ENCODE measurements around the gene GCG.

Gene GCG

DNA sequence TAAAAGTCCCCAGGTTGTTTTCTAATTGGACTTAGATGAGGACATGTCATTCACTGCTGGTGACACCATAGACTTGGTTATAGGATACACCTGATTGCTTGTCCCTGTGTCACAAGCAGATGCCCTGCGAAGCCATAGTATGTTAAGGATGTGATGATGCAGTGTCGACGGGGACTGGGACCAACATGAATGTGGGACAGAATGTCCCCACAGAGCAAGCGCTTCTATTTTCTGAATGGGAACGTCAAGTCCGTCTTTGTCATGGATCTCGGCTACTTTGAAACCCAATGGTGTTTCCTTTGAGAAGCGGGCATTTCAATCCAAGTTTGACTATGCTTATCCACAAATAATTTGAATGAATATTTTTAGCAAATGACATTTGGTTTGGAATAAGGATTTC is 2.1 kb downstream of the GCG start:
- no peak for DNase-seq (ENCODE audit: low read depth in 2 of 2)

DNA sequence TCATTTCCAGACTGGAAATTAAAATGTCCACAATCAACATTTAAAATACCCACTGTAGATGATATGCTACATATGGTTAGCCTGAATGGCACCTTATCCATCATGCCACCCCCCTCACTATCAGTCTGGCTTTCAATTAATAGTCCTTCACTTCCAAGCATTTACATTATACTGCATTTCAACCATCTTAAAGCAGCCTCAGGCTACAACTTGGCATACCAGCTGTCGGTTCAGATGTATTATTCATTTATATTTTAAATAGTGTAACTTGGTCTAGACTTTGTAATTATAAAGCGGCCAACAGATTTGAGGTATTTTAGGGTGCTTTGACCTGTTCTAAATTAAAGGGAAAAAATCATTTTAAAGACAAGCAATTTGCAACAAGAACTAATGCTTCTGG is 2.6 kb downstream of the GCG start:
- DNase-seq (ENCODE audit: low read depth in 2 of 2) = no peak

DNA sequence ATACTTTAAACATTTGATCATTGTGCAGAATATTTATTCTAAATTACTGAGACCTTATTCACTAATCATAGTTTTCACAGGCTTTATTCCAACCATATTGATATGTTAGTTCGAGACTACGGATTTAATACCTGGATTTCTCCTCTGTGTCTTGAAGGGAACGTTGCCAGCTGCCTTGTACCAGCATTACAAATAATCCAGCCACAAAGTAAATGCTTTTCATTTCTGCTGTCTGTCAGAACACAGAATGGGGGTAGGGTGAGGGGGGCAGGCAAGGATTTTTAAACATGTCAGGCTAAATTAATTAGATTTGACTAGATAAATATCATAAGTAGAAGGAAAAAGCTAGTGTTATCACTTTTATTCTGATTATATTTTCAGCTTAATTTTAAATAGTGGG is 3.1 kb downstream of the GCG start:
- no peak for DNase-seq (ENCODE audit: low read depth in 2 of 2)

DNA sequence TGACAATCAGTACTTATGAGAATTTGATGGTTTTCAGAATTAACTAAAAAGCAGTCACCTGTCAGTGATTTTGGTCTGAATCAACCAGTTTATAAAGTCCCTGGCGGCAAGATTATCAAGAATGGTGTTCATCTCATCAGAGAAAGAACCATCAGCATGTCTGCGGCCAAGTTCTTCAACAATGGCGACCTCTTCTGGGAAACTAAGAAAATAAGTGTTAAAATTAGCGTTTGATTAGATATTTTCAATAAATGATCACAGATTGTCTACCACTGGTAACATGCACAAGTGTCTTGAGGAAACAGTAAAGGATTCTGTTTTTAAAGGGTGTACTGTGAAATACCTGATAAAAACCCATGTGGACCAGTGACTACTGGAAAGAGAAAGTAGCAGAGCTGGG is 8.1 kb downstream of the GCG start:
- no peak for DNase-seq (ENCODE audit: low read depth in 2 of 2)

DNA sequence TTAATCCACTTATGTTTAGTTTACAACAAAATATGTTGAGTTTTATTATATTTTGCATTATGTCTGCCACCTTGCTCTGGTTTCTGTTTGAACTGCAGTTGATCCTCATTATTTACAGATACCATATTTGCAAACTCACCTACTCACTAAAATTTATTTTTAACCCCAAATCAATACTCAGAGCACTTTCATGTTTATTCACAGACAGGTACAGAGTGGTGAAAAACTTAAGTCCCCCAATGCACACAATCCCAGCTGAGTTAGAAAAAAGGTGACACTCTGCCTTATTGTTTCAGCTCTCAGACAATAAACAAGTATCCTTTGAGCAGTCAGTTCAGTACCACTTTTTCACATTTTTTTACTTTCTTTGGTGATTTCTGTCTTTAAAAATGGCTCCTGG is 13.7 kb downstream of the GCG start:
- no peak for DNase-seq (ENCODE audit: low read depth in 2 of 2)

DNA sequence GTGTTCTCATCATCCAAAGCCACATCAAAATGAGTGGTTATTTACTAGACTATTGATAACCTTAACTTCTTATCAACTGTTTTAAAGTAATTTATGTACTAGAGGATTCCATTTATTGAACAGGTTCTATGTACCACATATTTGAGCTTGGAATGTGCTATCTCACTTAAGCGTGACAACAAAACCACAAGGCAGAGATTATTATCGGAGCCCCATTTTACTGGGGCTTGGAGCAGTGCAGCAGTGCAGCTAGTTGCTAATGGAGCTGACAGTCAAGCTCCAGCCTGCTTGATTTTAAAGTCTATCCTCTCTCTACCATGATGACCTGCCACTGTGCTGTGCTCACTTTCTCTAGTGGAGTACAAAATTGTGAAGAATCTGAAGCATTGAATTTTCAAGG is 24.6 kb downstream of the GCG start:
- DNase-seq (ENCODE audit: low read depth in 2 of 2) = no peak

DNA sequence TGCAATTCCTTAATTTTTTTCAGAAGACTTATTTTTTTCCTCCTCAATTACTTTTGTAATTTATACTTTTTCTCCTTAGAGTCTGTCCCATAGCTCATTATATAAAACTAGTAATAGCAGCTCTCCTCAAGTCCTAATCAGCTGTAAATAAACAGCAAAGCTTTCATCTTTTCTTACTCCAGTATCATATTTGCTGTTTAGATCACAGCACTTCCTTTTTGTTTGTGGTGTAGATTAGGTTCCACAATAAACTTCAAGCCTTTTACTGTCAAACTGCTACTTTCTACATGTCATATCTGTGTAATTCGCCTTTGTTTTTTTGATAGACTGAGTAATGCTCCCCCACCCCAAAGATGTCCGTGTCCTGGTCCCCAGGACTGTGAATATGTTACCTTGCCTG is 25.5 kb downstream of the GCG start:
- DNase-seq (ENCODE audit: low read depth in 2 of 2) = no peak

DNA sequence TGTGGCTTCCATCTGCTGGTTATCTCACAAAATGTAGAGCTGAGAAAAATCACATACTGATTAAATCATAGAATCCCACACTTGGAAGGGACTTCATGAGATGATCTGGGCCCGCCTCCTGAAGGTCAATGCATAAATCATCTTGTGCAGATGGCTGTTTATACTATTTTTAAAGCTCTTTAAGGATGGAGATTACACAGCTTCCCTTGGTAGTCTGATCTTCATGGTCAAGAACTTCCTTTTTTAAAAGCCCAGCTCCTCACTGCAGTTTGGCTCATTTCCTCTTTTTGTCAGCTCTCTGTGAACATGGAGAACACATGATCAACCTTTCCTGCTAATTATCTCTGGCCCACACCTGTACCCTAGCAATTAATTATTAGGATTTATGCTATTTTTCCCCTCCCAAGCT is 25.9 kb downstream of the GCG start:
- DNase-seq (ENCODE audit: low read depth in 2 of 2) = no peak

DNA sequence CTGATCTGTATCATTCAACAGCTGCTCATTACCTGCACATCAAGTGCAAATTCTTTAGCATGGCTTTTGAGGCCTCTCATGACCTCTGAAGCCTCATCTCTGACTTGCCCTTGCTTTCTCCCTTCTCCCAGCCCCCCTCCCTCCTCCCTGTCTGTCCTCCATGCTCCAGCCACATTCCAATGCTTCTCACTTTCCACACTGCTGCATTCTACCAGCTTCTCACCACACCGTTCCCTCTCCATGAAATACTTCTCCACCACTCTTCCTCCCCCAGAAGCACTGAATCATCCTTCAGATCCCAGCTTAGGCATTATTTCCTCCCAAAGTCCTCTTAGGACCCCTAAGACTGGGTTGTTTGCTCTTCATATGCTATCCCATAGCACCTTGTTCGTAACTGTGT is 26.9 kb downstream of the GCG start:
- no peak for DNase-seq (ENCODE audit: low read depth in 2 of 2)

DNA sequence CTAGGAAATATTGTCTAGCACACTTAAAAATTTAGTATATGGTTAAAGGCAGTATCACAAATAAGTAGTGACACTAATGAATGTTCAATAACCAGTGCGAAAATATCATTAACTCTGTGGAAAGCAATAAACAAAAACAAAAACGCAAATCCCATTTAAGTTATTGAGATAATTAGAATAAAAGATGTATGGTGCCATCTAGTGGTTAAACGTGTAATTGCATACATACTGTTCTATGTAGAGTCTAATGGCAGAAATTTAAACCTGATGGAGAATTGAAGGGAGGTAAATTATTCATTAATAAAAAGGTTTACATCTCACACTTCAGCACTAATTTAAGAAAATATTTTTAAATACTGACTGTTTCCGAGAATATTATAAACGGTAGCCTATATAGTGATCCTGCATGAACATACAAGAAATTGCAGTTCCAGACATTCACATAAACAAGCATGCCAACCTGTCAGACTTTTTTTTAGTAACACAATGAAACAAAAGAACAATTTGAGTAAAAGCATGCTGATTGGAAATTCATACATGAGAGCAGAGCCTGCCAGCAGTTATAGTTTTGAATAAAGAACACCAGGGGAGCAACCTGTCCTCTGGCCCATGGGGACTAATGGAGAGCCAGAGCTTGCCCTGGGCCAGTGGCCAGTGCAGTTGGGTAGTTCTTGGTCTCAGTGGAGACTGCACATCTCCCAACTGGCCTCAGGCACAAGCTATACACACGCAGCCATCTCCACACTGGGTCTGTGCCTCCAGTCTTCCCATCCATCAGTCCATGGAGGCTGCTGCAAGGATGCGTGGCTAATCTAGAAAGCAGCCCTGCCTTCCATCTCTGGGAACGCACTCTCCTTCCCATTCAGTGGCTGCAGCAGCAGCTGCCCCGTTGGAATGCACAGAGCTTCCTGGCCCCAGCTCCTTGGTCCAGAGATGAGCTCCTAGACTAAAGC is 28.0 kb downstream of the GCG start:
- DNase-seq (ENCODE audit: low read depth in 2 of 2) = peak in 1 of 2 donors; percentile 18

DNA sequence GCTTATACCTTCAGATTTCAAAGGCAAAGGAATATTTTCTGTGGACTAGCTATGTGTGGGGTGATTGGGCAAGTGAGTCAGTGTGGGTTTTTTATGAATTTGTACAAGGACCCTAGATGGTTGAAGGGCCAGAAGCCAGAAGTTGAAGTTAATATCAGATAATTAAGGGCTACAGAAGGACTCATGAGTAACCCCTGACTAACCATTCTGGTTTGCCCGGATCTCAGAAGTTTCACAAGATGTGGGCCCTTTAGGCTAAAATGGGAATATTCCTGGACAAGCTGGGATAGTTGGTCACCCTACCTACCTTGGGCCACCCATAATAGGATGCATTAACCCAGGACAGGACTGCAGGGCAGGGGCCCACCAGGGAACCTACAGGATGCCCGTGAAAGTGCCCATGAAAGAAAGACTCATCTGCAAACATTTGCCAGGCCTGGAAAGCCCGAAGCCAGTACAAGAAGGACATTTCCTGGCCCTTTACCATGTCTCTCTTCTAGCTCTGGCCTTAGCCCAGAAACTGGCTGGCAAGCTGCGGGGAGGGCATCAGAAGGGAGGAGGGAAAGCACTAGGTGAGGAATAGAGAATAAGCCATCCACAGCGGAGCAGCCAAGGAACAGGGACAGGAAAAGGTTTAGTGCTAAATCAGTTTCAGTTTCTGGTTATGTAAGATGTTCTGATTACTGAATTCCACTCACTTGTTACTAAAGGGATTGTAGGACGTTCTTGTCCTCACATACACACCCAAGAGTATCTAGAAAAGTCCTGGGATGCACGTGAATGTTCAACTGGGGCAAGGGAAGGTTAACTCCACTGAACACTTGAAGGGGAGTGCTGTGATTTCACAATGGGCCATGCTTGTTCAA is 33.6 kb downstream of the GCG start:
- DNase-seq (ENCODE audit: low read depth in 2 of 2) = no peak

DNA sequence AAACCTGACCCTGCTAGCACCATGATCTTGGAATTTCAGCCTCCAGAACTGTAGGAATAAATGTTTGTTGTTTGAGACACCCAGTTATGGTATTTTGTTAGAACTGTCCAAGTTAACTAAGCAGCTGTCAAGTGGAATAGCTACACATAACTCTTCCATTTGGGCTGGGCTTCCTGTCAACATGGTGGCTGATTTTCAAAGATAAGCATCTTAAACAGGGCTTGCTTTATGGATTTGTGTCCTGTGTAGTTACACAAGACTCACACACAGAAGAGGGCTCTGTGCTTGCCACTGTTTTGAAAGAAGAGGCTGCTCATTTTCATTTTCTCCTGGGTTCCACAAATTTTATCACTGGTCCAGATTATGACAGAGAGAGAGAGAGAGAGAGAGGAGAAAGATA is 35.7 kb downstream of the GCG start:
- no peak for DNase-seq (ENCODE audit: low read depth in 2 of 2)

DNA sequence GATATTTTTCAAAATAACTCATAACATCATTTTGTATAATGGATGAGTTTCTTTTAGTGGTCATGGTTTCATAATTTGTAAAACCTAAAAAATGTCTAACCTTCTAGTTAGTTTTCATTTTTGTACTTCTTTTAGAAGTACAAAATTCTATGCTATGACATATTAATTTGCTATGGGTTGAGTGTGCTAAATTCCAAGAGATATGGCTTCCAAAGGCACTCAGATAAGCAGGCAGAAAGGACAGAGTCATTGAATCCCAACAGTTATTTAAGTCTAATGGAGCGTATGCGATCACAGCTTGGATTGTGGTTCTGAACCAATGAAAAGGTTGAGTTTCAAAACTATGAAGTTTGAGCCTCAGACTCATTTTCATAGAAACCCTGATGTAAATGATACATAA is 37.0 kb downstream of the GCG start:
- DNase-seq (ENCODE audit: low read depth in 2 of 2) = no peak

DNA sequence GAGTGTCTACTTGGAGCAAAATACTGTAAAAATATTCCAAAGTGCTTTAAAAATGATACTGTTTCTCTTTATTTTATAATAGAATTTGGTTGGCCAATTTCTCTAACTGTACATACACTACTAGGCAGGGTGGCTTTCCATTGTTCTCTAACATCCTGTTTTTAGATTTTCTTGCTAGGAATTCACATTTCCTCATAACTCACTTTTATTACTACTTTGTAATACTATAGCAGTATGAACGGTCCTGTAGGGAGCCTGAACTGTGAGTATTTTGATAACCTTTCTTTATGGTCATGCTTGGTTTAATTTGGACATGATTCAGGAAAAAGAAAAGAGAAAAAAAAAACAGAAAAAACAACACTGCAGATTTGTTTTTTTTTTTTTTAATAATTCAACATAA is 37.8 kb downstream of the GCG start:
- no peak for DNase-seq (ENCODE audit: low read depth in 2 of 2)

DNA sequence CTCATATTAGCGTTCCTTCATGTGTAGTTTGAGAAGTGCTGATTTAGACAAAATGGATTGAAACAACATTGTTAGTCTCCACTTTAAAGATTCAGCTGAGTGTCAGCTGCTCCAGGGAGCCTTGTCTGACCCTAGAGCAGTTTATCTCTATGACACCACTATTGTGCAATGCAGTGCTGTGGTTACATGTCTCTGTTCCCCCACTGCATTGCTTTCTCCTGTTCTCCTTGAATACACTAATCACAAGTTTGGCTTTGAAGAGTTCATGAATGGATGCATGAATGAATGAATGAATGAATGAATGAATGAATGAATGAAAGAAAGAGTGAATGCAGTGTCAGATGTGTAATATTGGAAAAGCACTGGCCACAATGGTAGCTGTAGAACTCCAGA is 38.3 kb downstream of the GCG start:
- no peak for DNase-seq (ENCODE audit: low read depth in 2 of 2)

DNA sequence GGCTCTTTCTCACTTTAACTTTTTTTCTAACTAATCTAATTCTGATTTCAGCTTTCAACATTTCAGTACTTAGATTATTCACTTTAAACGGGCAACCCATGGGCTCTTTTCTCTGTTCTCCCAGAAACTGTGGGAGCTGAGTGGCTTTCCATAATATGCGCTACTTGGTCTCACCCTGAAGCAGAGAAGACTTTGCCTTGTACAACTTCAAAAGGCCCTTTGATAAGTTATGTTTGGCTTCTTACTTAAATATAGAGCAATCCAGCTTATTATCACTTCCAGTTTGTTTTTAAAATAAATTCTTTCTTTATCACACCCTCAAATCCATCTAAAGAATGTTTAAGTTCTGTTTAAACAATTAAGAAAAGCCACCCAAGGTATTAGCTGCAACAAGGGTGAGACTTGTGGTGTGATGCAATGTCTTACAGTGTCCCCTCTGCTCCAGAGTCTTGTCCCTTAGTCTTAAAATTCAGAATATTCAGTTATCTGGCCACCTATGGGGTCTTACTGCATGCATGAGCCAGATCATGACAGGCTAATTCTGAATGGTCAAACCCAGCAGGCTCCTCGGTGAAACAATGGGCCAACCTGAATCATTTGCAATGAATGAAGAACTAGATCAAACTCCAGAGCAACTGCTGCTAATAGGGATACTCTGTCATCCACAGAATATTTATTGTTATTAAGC is 38.8 kb downstream of the GCG start:
- no peak for DNase-seq (ENCODE audit: low read depth in 2 of 2)

DNA sequence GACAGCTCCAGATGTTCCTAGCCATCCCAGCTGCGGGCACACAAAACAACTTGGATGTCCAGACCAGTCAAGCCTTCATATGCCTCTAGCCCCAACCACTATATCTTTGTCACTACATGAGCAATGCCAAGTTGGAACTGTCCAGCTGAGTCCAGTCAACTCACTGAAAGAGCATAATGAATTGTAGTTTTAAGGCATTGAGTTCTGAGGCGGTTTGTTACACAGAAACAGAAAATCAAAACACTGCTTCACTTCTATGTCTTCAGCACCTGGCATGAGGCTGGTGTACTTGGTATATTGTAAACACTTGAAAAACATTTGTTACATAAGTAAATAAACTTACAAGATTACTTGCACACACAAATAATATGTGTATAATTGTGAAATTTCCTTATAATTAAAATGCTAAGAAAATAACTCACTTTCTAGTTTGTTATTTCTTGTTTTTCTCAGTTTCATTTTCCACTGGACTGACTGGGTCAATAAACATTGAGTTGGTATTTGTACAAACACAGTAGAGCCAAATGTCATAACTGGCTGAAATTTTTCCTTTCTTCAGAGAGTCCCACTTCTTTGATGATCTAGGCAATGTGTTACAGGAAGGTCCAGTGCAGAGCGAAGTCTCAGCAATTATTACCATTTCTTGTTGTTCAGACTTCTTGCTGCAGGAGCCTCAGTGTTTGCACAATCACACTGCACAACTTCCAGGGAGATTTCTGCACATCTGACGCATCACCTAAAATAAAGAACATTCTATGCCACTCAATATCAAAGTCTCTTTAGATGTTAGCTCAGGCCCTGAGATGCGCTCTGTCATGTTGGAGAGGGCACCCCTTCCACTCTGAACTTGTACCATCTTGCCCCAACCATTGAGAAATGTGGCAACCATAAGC is 39.8 kb downstream of the GCG start:
- DNase-seq (ENCODE audit: low read depth in 2 of 2) = no peak

DNA sequence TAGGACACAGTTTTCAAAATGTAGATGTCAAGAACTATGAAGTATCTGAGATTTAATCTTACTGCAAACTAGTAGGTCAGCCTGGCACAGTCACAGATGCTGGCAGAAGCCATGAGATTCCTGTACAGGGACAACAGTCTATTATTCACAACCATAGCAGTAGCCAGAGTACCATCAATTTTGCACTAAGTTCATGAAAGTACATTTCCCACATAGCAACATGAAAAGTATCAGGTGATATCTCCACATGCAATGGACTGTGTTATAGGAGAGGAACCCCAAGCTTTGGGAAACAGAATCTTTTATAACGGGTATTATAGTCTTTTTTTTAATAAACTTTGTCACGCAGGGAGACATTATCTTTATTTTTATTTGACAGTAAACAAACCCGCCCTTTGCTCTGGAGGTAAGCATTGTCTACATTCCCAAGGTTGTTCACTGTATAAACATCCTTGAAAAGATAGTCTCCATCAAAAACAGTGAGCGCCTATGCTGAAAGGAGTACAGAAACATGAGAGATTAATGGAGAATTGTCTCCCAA is 44.6 kb downstream of the GCG start:
- no peak for DNase-seq (ENCODE audit: low read depth in 2 of 2)

DNA sequence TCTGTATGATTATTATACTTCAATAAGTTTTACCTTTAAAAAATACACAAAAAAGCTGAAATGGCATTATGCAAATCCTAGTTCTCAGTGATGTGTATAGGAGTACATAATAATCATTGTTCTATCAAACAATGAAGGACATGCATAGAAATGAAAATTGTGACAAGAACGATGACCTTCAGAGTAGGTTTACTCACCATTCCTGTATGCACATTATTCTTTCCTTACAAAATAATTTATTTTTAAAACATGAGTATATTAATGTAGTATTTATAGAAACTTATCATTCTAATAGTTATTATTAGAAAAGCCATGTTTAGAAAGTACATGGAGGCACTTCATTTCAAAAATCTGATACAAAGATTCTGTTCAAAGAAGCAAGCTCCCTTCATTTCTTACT is 45.3 kb downstream of the GCG start:
- DNase-seq (ENCODE audit: low read depth in 2 of 2) = no peak

DNA sequence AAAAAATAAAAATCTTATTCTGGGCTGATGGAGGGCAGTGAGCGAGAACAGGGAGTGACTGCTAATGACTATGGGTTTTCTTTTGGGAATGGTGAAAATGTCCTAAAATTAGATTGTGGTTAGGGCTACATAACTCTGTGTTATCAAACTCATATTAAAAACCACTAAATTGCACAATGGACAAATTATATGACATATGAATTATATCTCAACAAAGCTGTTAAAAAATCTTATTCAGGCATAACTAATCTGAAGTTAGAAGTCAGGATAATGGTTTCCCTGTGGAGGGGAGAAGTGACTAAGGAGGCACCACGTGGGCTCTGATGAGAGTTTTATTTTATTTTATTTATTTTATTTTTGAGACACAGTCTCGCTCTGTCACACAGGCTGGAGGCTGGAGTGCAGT is 45.9 kb downstream of the GCG start:
- DNase-seq (ENCODE audit: low read depth in 2 of 2) = no peak

DNA sequence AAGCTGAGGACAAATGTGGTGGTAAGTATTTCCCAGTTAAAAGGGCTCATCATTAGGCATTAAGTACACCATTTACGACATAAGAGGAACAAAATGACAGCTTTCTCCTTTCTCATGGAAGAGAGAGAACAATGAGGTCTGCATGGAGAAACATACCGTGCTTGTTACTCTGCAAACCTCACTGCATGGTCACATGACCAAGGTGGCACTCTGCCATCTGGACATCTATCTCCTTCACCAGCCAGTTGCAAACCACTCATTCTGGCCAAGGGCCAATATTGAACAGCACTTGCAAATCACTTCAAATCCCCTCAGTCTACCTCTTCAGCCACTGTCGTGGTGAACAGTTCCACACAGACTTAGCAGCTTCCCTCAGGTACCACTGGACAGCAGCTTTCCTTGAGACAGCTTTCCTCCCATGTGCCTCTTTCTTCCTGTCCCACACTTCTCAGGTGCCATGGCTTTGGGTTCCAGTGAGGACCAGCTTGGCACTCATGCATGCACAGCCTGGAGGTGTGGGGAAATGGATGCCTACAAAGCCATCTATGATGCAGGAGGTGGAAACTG is 48.5 kb downstream of the GCG start:
- DNase-seq (ENCODE audit: low read depth in 2 of 2) = no peak

All from stimulated activated CD4-positive, alpha-beta T cell treated with anti-CD3 and anti-CD28 coated beads, Interleukin-1b, Interleukin-23, amount 100 ng/mL, for 4 hours (primary cell).